SJCRH30 (cell line): ENCODE data around the gene DUSP22. TPM values are rescaled to one million over a fixed set of nuclear protein-coding genes. Genes with fewer than 3 reads are reported as not detected.

Experiments used
- DNase-seq, 2 experiments: peaks; one replicate each; pipeline ENCODE4 v3.0.0-alpha.2; 2015 to 2020
- H3K27ac ChIP-seq: fragments of 250-450 bp; sonication (Bioruptor Pico); 2 replicates; pipeline ENCODE4 v1.5.1; 2020; ENCODE audit warnings: mild to moderate bottlenecking, moderate library complexity
- H3K27me3 ChIP-seq: fragments of 250-450 bp; sonication (Bioruptor Pico); 2 replicates; pipeline ENCODE4 v1.5.1; 2020; ENCODE audit warnings: mild to moderate bottlenecking, moderate library complexity
- H3K36me3 ChIP-seq: fragments of 250-450 bp; sonication (Bioruptor Pico); 2 replicates; pipeline ENCODE4 v1.5.1; 2020; ENCODE audit warnings: mild to moderate bottlenecking, moderate library complexity
- H3K4me1 ChIP-seq: fragments of 250-450 bp; sonication (Bioruptor Pico); 2 replicates; pipeline ENCODE4 v1.5.1; 2020; ENCODE audit warnings: mild to moderate bottlenecking, moderate library complexity
- H3K4me3 ChIP-seq: fragments of 250-450 bp; sonication (Bioruptor Pico); 2 replicates; pipeline ENCODE4 v1.5.1; 2020; ENCODE audit warnings: mild to moderate bottlenecking, moderate library complexity
- H3K9me3 ChIP-seq: fragments of 250-450 bp; sonication (Bioruptor Pico); replicated peaks from 2 replicates; pipeline ENCODE4 v1.5.1; 2020; ENCODE audit warnings: mild to moderate bottlenecking, moderate library complexity
- total RNA-seq: library from RNA; depleted of rRNA; stranded (reverse); fragments of >200 nt; shearing (Covaris generic); gene quantifications from 2 replicates; pipeline ENCODE4 v1.2.3, GENCODE V29; 2014

Gene DUSP22
- total RNA-seq, 1 experiment from 2014 or later = 14.3 TPM

- Histone ChIP-seq H3K36me3 (no peaks in the 10 kb centered on the region), H3K9me3 (no peaks in the 10 kb centered on the region), H3K4me1 (no peaks in the 10 kb centered on the region), H3K27me3 (no peaks in the 10 kb centered on the region), H3K27ac (no peak overlapping the region), H3K4me3 (no peak overlapping the region)
- no peak for DNase-seq
Observed at GRCh38 chr6:328136-328670, 35.9 kb downstream of the DUSP22 start.

DNA sequence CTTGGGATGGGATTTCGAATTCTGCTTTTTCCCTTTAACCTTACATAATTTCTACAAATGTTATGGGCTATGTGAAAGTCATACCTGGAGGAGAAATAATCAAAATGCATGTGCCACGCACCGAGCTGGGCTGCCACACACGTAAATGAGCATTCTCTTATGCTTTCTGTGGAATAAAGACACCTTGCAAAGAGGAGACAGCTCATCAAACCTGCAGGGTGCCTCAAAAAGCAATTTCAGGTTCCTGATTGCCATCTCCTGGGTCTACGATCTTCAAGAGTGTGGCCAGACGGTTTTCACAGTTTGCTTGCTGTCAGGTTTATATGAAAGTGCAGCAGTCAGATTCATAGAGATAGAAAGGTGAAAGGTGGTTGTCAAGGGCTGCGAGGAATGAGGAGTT, 36.6 kb downstream of the DUSP22 start:
- Histone ChIP-seq H3K4me1 (no peaks in the 10 kb centered on the region), H3K36me3 (no peaks in the 10 kb centered on the region), H3K27ac (no peak overlapping the region), H3K27me3 (no peaks in the 10 kb centered on the region), H3K9me3 (no peaks in the 10 kb centered on the region), H3K4me3 (no peak overlapping the region)
- DNase-seq = no peak

DNA sequence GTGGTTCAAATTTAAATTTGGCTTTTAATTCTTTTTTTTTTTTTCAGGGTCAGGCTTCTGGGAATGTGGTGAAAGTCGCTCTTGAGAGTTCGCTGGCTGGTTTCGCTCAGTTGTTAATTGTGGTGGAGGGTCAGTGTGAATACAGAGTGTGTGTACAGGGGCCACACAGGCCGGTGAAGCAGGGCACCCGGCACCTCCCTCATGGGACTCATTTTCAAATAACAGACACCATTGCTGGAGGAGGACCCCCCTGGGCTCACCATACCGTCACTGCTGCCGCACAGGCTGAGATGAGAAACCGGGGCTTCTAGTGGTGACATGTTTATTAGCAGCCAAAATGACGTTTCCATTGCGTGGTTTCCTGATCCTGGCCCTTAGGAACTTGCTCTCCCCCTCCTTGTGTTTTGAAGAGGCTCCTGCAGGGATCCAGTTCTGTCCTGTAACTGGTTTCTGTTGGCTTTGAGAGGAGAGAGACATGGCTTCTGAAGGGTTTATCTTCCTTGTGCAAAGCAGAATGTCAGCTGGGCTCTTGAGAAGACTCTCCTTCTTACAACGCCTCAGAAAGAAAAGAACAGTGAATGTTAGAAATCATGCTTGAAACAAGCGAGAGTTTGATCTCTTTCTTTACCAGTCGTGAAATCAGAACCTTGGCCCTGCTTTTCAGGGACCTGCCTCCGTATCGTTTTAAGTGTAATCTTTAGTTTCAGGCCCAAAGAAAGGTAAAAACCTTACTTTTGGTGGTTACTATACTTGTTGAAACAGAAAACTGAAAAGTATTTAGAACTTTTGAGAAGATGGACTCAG, 37.8 kb downstream of the DUSP22 start:
- Histone ChIP-seq H3K27ac (no peak overlapping the region), H3K36me3 (no peaks in the 10 kb centered on the region), H3K27me3 (no peaks in the 10 kb centered on the region), H3K4me1 (no peaks in the 10 kb centered on the region), H3K4me3 (no peak overlapping the region), H3K9me3 (no peaks in the 10 kb centered on the region)
- no peak for DNase-seq

GRCh38 chr6:330948-331347, 38.7 kb downstream of the DUSP22 start:
- Histone ChIP-seq H3K4me3 (no peak overlapping the region), H3K27me3 (no peaks in the 10 kb centered on the region), H3K27ac (no peak overlapping the region), H3K36me3 (no peaks in the 10 kb centered on the region), H3K9me3 (no peaks in the 10 kb centered on the region), H3K4me1 (no peaks in the 10 kb centered on the region)
- no peak for DNase-seq

DNA sequence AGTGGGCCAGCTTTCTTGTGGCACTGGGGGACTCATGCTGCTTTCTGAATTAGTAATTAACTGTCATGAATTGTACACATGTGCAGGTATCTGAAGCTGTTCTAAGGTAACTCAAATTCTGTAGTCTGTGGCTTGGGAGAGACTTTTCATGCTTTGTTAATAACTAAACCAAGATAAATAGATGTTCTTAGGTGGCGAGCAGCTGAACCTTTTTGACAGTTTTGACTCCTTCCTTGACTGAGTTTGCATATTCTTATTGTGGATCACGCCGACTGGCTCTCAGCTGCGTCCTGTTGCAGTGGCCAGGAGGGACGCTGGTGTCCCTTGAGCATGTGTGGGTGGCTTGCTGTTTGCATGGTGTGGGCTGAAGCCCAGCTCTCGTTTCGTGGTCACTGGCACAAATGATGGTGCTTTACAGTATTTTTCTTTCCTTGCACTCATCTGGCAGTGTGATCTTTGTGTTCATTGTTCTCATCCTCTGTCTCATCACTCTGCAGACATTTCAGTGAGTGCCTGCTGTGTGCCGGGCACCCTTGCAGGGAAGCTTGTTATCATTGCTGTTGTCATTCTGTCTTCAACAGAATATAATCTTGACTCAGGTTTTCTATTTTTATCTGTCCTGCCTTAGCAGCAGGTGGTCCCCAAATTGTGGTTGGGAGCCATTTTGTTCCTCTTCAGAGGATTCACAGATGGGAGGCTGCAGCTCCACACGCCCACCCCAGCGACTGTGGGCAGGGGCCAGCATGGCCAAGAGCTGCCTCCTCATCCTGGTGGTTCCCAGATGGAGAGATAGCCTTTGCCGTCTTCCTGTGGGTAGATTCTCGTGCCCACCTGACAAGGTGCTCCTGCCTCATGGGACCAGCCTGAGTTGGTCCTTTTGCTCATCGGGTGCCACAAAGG, 39.6 kb downstream of the DUSP22 start:
- Histone ChIP-seq H3K27ac (no peak overlapping the region), H3K4me3 (no peak overlapping the region), H3K4me1 (no peaks in the 10 kb centered on the region), H3K9me3 (no peaks in the 10 kb centered on the region), H3K36me3 (no peaks in the 10 kb centered on the region), H3K27me3 (no peaks in the 10 kb centered on the region)
- no peak for DNase-seq

DNA sequence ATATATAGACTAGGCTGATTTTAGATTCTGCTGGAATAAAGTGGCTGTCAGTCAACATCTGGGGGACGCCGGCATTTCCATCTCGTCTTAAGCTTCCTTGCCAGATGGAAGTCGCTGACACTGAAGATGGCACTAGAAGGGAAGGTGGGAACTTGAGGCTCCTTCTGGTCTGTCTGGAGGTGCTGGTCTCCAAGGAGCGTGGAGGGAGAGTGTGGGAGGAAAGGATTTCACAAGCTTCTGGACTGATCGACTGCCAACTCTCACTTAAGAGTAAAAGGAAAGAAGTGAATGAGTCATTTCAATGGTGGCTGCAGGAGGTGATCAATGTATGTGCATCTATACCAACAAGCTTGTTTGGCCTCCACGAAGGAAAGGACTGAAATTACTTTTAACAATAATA, 40.4 kb downstream of the DUSP22 start:
- Histone ChIP-seq H3K4me1 (no peaks in the 10 kb centered on the region), H3K36me3 (no peaks in the 10 kb centered on the region), H3K4me3 (no peak overlapping the region), H3K27me3 (no peaks in the 10 kb centered on the region), H3K9me3 (no peaks in the 10 kb centered on the region), H3K27ac (no peak overlapping the region)
- DNase-seq = no peak

DNA sequence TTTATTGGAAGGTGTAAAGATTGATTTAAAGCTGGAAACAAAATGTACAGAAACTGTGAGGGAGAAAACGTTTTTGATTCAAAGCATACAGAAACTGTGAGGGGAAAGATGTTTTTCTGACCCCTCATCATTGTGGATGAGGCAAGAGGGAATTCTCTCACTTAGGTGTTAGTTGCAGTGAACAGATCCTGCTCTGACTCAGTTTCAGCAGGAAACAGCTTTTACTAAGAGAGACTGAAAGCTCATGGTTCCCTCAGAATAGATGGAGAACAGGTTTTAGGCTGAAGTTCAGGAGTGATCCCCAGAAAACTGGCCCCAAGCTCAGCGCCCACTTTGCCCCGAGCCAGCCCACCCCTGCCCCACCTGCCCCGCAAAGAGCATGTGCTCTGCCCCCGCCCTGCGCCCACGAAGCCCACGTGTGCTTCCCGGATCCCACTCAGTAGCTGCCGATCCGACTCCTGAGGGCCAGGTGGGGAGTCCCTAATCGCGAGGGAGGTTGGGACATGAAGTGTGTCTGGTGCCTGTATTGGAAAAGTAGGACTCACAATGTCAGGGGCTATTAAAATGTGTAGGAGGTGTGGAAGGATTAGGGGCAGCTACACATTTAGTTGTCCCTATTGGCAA, 41.2 kb downstream of the DUSP22 start:
- Histone ChIP-seq H3K36me3 (no peaks in the 10 kb centered on the region), H3K27ac (no peak overlapping the region), H3K4me1 (no peaks in the 10 kb centered on the region), H3K9me3 (no peaks in the 10 kb centered on the region), H3K4me3 (no peak overlapping the region), H3K27me3 (no peaks in the 10 kb centered on the region)
- no peak for DNase-seq

GRCh38 chr6:334536-335510, 42.5 kb downstream of the DUSP22 start:
- DNase-seq = no peak
- no peak overlapping the region for H3K4me3 ChIP-seq
- H3K9me3 ChIP-seq = no peaks in the 10 kb centered on the region
- no peaks in the 10 kb centered on the region for H3K27me3 ChIP-seq
- H3K4me1 ChIP-seq = no peaks in the 10 kb centered on the region
- no peak overlapping the region for H3K27ac ChIP-seq
- no peaks in the 10 kb centered on the region for H3K36me3 ChIP-seq

- Histone ChIP-seq H3K36me3 (no peaks in the 10 kb centered on the region), H3K4me3 (no peak overlapping the region), H3K4me1 (no peaks in the 10 kb centered on the region), H3K9me3 (no peaks in the 10 kb centered on the region), H3K27me3 (no peaks in the 10 kb centered on the region), H3K27ac (no peak overlapping the region)
- no peak for DNase-seq
Observed at GRCh38 chr6:335572-335971, 43.3 kb downstream of the DUSP22 start.

DNA sequence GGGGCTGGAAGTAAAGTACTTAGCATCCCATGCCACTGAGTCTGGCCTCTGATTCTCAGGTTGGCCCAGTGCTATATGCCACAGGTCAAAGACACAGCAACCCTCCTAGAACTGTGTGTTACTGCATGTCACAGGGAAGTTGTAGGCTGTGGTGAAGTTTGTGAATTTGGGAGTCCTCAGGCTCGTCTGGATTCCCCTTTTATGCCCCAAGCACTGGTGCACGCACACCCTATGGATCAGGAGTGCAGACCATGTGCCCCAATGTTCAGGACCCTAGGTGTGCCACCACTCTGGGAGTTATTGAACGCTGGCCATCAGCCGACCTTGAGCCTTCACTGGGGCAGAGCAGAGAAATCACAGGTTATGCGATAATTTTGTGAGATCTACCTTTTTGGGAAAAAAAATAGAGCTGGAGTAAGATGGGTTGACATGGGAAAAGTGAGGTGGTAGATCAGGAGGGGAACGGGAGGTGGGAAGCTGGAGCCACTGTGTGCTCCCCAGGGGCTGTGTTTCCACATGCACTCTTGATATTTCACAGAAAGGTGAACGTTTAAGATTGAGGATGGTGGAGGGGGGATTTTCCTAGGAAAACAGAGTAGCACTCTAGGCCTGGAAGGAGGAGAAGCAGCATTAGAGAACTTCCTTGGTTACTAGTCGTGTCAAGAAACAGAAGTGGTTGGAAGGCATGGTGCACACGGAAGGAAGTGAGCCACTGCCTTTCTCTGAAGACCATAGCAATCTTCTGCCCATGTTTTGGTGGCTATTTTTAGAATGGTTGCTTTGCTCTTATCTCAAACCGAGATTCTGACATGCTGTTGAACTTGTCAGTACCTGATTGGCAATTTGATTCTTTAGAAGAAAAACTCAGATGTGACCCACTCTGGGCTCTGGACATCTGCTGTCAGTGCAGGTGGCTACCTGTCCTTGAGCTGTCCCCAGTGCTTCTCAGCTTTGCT, 44.1 kb downstream of the DUSP22 start:
- no peak for DNase-seq
- H3K4me3 ChIP-seq = no peak overlapping the region
- H3K9me3 ChIP-seq = no peaks in the 10 kb centered on the region
- no peaks in the 10 kb centered on the region for H3K27me3 ChIP-seq
- H3K27ac ChIP-seq = no peak overlapping the region
- no peaks in the 10 kb centered on the region for H3K36me3 ChIP-seq
- no peaks in the 10 kb centered on the region for H3K4me1 ChIP-seq

DNA sequence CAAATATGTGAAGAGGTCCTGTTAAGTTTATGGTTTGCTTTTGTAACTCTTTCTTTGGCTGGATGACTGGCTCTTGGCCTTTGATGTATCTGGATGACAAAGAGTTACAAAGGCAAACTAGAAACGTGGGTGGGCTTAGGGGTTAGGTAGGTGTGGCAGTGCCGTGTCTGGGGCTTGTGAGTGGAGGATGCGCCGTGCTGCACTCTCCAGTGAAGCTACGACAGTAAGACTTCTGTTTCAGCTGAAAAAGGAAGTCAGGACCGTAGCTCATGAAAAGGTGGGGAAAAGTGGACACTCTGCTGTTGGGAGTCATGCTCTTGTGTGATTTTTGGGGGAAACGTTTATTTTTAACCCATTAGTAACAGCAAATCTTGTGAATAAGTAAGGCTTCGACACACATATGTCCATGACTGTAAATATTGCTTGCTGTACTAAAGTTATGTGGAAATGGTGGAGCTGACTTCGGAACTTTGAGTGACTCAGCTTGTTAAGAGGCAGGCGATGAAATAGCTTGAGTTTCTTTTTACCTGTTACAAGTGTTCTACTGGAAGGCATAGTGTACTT, 45.6 kb downstream of the DUSP22 start:
- Histone ChIP-seq H3K27ac (no peak overlapping the region), H3K4me1 (no peaks in the 10 kb centered on the region), H3K9me3 (no peaks in the 10 kb centered on the region), H3K27me3 (no peaks in the 10 kb centered on the region), H3K36me3 (no peaks in the 10 kb centered on the region), H3K4me3 (no peak overlapping the region)
- DNase-seq = no peak

- no peaks in the 10 kb centered on the region for H3K36me3 ChIP-seq
- no peaks in the 10 kb centered on the region for H3K27me3 ChIP-seq
- no peak for DNase-seq
- no peaks in the 10 kb centered on the region for H3K4me1 ChIP-seq
- H3K9me3 ChIP-seq = no peaks in the 10 kb centered on the region
- H3K27ac ChIP-seq = no peak overlapping the region
- no peak overlapping the region for H3K4me3 ChIP-seq
Observed at GRCh38 chr6:338815-339262, 46.6 kb downstream of the DUSP22 start.

GRCh38 chr6:339480-339879, 47.2 kb downstream of the DUSP22 start:
- no peaks in the 10 kb centered on the region for H3K36me3 ChIP-seq
- H3K27ac ChIP-seq = no peak overlapping the region
- no peaks in the 10 kb centered on the region for H3K4me1 ChIP-seq
- no peaks in the 10 kb centered on the region for H3K9me3 ChIP-seq
- DNase-seq = no peak
- no peaks in the 10 kb centered on the region for H3K27me3 ChIP-seq
- no peak overlapping the region for H3K4me3 ChIP-seq
